ENCODE results near the gene MAPT. TPM values are rescaled to one million over a fixed set of nuclear protein-coding genes. Genes with fewer than 3 reads are reported as not detected.
"Not testable (repeated sequence)": the region's sequence is repeated elsewhere in the genome, so short reads cannot be mapped to it uniquely, and the experiment has no call there.

Gene MAPT
- total RNA-seq, 1 experiment from 2014 or later: 3.6 TPM

DNA sequence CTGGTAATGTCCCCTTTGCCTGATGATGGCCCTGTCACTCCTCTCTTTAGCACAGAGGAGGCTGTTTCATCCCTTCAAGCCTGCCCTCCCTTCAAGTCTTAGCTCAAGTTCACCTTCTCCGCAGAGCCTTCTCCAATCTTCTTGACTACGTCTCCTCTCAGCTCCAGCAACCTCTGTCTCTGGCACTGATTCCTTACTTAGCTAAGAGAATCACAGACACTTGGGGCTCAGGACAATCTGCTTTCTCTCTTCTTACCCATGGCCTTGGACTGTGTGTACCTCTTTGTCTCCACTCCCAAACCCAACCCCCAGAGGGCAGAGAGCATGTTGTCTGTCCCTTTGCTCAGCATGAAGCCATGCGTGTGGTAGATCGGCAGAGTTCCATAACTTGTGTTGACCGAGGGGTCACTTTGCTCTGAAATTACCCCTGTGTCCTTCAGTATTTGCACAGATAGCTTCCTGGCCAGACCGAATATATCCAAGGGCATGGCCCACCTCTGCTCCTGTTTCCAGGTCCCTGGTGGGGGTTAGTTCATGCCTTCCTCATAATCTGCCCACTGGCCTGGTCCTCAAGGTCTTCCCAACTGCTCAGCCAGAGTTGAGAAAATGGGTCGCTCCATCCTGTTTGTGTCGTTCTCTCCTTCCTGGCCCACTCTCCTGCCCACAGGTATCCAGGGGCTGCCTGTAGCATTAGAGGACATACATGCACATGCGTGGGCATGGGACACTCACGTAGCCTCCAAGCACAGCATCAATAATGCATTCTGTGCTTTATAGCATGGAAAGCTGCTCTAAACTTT lies 41.6 kb downstream of the MAPT start:
- no peak for TF ChIP-seq EZH2phosphoT487 (IDR thresholded peaks at IDR 0.05; ENCODE audit: borderline replicate concordance, low read length)
- TF ChIP-seq EZH2 (IDR thresholded peaks at IDR 0.05; ENCODE audit: low read length, unreplicated experiment): no peak
- TF ChIP-seq, protein P1, sequence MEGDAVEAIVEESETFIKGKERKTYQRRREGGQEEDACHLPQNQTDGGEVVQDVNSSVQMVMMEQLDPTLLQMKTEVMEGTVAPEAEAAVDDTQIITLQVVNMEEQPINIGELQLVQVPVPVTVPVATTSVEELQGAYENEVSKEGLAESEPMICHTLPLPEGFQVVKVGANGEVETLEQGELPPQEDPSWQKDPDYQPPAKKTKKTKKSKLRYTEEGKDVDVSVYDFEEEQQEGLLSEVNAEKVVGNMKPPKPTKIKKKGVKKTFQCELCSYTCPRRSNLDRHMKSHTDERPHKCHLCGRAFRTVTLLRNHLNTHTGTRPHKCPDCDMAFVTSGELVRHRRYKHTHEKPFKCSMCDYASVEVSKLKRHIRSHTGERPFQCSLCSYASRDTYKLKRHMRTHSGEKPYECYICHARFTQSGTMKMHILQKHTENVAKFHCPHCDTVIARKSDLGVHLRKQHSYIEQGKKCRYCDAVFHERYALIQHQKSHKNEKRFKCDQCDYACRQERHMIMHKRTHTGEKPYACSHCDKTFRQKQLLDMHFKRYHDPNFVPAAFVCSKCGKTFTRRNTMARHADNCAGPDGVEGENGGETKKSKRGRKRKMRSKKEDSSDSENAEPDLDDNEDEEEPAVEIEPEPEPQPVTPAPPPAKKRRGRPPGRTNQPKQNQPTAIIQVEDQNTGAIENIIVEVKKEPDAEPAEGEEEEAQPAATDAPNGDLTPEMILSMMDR (conservative IDR thresholded peaks at IDR 0.05; ENCODE audit: low read depth, low read length): no peak
- H3K9ac ChIP-seq (ENCODE audit: low read length): no peak overlapping the region
- no peaks in the 10 kb centered on the region for H3K36me3 ChIP-seq (ENCODE audit: low read depth, low read length)
- no peaks in the 10 kb centered on the region for H3F3A ChIP-seq (ENCODE audit: low read length, unreplicated experiment)
- DNase-seq (no peak), ATAC-seq (no peak)
- no peaks in the 10 kb centered on the region for H4K20me1 ChIP-seq (ENCODE audit: low read length)
- no peak overlapping the region for H2AFZ ChIP-seq (ENCODE audit: low read length)
- H3K4me1 ChIP-seq (ENCODE audit: insufficient read depth, low read length): no peaks in the 10 kb centered on the region
- ChIA-PET CTCF (no interaction called here), POLR2A (ENCODE audit: unreplicated experiment) (no interaction called here)
- H3K9me3 ChIP-seq (ENCODE audit: low read length): no peaks in the 10 kb centered on the region
- H3K79me2 ChIP-seq (ENCODE audit: low read length): no peaks in the 10 kb centered on the region
- 0 out of 2 replicates have a peak, but pooled peaks cover 16% of the 10 kb centered on the region for H3K27me3 ChIP-seq (ENCODE audit: low read length)
- no peak overlapping the region for H3K4me3 ChIP-seq (ENCODE audit: low read length)
- intact Hi-C loops (cut with micrococcal nuclease): no loop called here
- BruUV-seq (replicated peaks): no TSS peak
- H3K4me2 ChIP-seq (ENCODE audit: low read length): no peak overlapping the region
- no peaks in the 10 kb centered on the region for H3K9me2 ChIP-seq (replicated peaks; ENCODE audit: low read length)
- no peak overlapping the region for H3K27ac ChIP-seq (ENCODE audit: low read length)

DNA sequence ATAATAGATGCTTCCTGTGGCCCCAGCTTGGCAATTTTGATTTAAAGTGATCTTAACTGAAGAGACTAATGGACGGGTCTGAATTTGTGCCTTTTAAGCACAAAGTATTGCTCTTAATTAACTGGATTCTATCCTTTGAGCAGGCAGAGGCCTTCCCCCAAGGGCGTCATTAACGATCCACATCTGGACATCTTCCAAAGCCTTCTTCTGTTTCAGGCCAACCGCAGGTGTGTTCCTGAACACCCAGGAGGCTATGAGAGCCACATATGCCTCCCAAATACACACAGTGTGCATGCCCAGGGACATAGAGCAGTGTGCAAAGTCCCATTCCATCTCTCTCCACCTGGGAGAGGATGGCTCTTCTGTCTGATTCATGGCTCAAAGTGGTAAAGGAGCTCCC lies 42.3 kb downstream of the MAPT start:
- H3K27me3 ChIP-seq (ENCODE audit: low read length): 0 out of 2 replicates have a peak, but pooled peaks cover 16% of the 10 kb centered on the region
- CTCF ChIA-PET: no interaction called here
- no peak for ATAC-seq
- no peak overlapping the region for H3K4me3 ChIP-seq (ENCODE audit: low read length)
- H4K20me1 ChIP-seq (ENCODE audit: low read length): no peaks in the 10 kb centered on the region
- H3K9me2 ChIP-seq (replicated peaks; ENCODE audit: low read length): no peaks in the 10 kb centered on the region
- no peaks in the 10 kb centered on the region for H3K79me2 ChIP-seq (ENCODE audit: low read length)
- no peak for TF ChIP-seq EZH2phosphoT487 (IDR thresholded peaks at IDR 0.05; ENCODE audit: borderline replicate concordance, low read length)
- TF ChIP-seq, protein P1 (conservative IDR thresholded peaks at IDR 0.05; ENCODE audit: low read depth, low read length): no peak
- TF ChIP-seq EZH2 (IDR thresholded peaks at IDR 0.05; ENCODE audit: low read length, unreplicated experiment): no peak
- no peaks in the 10 kb centered on the region for H3K36me3 ChIP-seq (ENCODE audit: low read depth, low read length)
- BruUV-seq (replicated peaks): no TSS peak
- no peak overlapping the region for H3K4me2 ChIP-seq (ENCODE audit: low read length)
- no peaks in the 10 kb centered on the region for H3K4me1 ChIP-seq (ENCODE audit: insufficient read depth, low read length)
- POLR2A ChIA-PET (ENCODE audit: unreplicated experiment): no interaction called here
- no peak overlapping the region for H3K9ac ChIP-seq (ENCODE audit: low read length)
- H3F3A ChIP-seq (ENCODE audit: low read length, unreplicated experiment): no peaks in the 10 kb centered on the region
- H3K9me3 ChIP-seq (ENCODE audit: low read length): no peaks in the 10 kb centered on the region
- DNase-seq: no peak
- no peak overlapping the region for H3K27ac ChIP-seq (ENCODE audit: low read length)
- intact Hi-C loops (cut with micrococcal nuclease): no loop called here
- H2AFZ ChIP-seq (ENCODE audit: low read length): no peak overlapping the region

DNA sequence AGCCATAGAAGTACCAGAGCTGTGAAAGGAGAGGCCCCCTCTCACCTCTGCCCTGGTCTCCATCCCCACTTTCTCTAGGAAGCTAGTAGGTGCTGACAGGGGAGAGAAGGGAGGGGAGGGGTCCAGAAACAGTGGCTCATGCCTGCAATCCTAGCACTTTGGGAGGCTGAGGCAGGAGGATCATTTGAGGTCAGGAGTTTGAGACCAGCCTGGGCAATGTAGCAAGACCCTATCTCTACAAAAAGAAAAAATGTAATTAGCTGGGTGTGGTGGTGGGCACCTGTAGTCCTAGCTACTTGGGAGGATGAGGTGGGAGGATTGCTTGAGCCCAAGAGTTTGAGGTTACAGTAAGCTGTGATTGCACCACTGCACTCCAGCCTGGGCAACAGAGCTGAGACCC lies 42.8 kb downstream of the MAPT start:
- H3K4me3 ChIP-seq (ENCODE audit: low read length); H3K4me1 ChIP-seq (ENCODE audit: insufficient read depth, low read length); H4K20me1 ChIP-seq (ENCODE audit: low read length); H3K9me2 ChIP-seq (replicated peaks; ENCODE audit: low read length); DNase-seq; H3K9ac ChIP-seq (ENCODE audit: low read length); H3K36me3 ChIP-seq (ENCODE audit: low read depth, low read length); H3K27ac ChIP-seq (ENCODE audit: low read length); H3K9me3 ChIP-seq (ENCODE audit: low read length); BruUV-seq (replicated peaks); POLR2A ChIA-PET (ENCODE audit: unreplicated experiment); CTCF ChIA-PET; H3F3A ChIP-seq (ENCODE audit: low read length, unreplicated experiment); H2AFZ ChIP-seq (ENCODE audit: low read length); ATAC-seq; intact Hi-C loops (cut with micrococcal nuclease); H3K4me2 ChIP-seq (ENCODE audit: low read length); H3K79me2 ChIP-seq (ENCODE audit: low read length): not testable (repeated sequence)
- H3K27me3 ChIP-seq (ENCODE audit: low read length): peaks cover 22% of the 10 kb centered on the region

Data from PC-3 (cell line).